ENCODE results near the gene PTPRS. TPM values are rescaled to one million over a fixed set of nuclear protein-coding genes. Genes with fewer than 3 reads are reported as not detected.

Gene PTPRS
- total and polyA plus RNA-seq, 9 of the 15 experiments (the other 6 are each of a cell fraction or from before 2014, with no cell fraction given): 1.1 to 49.4 (median 14.1) TPM

DNA sequence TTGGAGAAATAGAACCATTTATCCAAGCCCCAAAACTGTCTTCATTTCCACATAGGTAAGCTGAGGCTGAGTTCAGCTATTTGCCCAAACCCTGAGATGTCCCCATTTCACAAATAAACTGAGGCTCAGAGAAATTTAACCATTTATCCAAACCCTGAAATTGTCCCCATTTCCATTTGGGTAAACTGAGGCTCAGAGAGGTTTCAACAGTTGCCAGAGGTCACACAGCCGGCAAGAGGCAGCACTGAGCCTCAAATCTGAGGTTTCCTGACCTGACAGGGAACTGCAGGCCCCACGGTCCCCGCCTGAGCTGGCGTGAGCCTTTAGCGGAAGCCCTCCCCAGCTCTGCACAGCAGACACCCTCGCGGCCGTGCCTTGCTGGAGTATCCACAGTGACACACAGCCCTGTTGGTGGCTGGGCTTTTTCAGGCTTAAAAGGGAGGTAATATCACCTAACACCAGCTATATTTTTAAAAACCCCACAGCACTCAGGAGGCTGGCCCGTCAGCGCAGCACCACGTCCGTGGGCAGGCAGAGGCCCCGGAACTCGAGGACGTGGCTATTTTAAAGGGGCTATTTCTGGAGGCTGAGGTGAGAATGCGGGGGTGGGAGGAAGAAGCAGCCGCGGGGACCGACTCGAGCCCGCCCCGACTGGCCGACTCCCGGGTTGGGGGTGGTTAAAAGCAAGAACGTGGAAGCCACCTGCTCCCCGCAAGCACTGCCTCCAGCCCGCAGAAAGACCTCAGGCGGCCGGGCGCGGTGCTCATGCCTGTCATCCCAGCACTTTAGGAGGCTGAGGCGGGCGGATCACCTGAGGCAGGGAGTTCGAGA, 18.5 kb downstream of the PTPRS start (continued):
- TF ChIP-seq, protein P1, sequence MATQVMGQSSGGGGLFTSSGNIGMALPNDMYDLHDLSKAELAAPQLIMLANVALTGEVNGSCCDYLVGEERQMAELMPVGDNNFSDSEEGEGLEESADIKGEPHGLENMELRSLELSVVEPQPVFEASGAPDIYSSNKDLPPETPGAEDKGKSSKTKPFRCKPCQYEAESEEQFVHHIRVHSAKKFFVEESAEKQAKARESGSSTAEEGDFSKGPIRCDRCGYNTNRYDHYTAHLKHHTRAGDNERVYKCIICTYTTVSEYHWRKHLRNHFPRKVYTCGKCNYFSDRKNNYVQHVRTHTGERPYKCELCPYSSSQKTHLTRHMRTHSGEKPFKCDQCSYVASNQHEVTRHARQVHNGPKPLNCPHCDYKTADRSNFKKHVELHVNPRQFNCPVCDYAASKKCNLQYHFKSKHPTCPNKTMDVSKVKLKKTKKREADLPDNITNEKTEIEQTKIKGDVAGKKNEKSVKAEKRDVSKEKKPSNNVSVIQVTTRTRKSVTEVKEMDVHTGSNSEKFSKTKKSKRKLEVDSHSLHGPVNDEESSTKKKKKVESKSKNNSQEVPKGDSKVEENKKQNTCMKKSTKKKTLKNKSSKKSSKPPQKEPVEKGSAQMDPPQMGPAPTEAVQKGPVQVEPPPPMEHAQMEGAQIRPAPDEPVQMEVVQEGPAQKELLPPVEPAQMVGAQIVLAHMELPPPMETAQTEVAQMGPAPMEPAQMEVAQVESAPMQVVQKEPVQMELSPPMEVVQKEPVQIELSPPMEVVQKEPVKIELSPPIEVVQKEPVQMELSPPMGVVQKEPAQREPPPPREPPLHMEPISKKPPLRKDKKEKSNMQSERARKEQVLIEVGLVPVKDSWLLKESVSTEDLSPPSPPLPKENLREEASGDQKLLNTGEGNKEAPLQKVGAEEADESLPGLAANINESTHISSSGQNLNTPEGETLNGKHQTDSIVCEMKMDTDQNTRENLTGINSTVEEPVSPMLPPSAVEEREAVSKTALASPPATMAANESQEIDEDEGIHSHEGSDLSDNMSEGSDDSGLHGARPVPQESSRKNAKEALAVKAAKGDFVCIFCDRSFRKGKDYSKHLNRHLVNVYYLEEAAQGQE (IDR thresholded peaks at IDR 0.05; ENCODE audit: borderline replicate concordance): 0 out of 2 replicates have a peak, but pooled peaks have one; percentile 6
- TF ChIP-seq, protein P1 (CRISPR knock-in tag; IDR thresholded peaks at IDR 0.05; ENCODE audit: low read depth): no peak
- TF ChIP-seq GABPB1 (CRISPR knock-in tag; IDR thresholded peaks at IDR 0.05) (no peak), FOXP1 (CRISPR knock-in tag; IDR thresholded peaks at IDR 0.05) (no peak), STAG1 (CRISPR knock-in tag; IDR thresholded peaks at IDR 0.05; ENCODE audit: borderline replicate concordance) (no peak), CHD4 (IDR thresholded peaks at IDR 0.05; ENCODE audit: insufficient read depth, insufficient replicate concordance, low read depth, low read length, poor library complexity, severe bottlenecking) (peak; percentile 68), IRF2 (CRISPR knock-in tag; IDR thresholded peaks at IDR 0.05) (no peak), ETV5 (CRISPR knock-in tag; IDR thresholded peaks at IDR 0.05; ENCODE audit: low read depth) (peak; percentile 44; the same call in 1 of the 2 replicates), KDM4B (IDR thresholded peaks at IDR 0.05; ENCODE audit: borderline replicate concordance in 2 of 2, low read depth in 1 of 2) (no peak), U2AF1 (optimal IDR thresholded peaks at IDR 0.05; ENCODE audit: low read depth, low read length) (no peak), ZC3H11A (IDR thresholded peaks at IDR 0.05; ENCODE audit: low read depth, low read length) (no peak), RBM25 (IDR thresholded peaks at IDR 0.05; ENCODE audit: low read depth, low read length, severe bottlenecking) (peak; percentile 33), ZNF12 (CRISPR knock-in tag; IDR thresholded peaks at IDR 0.05) (0 out of 2 replicates have a peak, but pooled peaks have one; percentile 45)
- TF ChIP-seq, protein P2, sequence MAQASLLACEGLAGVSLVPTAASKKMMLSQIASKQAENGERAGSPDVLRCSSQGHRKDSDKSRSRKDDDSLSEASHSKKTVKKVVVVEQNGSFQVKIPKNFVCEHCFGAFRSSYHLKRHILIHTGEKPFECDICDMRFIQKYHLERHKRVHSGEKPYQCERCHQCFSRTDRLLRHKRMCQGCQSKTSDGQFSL (CRISPR knock-in tag; IDR thresholded peaks at IDR 0.05): no peak
- TF ChIP-seq, protein P2 (tag; IDR thresholded peaks at IDR 0.05): no peak

Data from K562 (cell line).